ENCODE data around the gene PNPLA3.

- TF ChIP-seq CTCF (IDR thresholded peaks at IDR 0.05) (no peak), POLR2AphosphoS5 (IDR thresholded peaks at IDR 0.05) (no peak), POLR2A (IDR thresholded peaks at IDR 0.05) (no peak), EP300 (IDR thresholded peaks at IDR 0.05) (no peak)
Observed at GRCh38 chr22:43996170-43996980, 72.8 kb downstream of the PNPLA3 start.

Measured in upper lobe of left lung (tissue), 4 donors.